K562 (cell line): ENCODE measurements around the gene MAZ. TPM values are rescaled to one million over a fixed set of nuclear protein-coding genes. Genes with fewer than 3 reads are reported as not detected.
A peak's percentile ranks its signal among the peaks of the same experiment; 100 is the strongest.

Source experiments
- ARID1B ChIP-seq: fragments of 450-650 bp; IDR thresholded peaks from 2 replicates; pipeline ENCODE4 v1.6.1; 2016; ENCODE audit warnings: antibody characterized with exemption, mild to moderate bottlenecking, inconsistent platforms
- ARNT ChIP-seq, 2 experiments: fragments of 450-650 bp; IDR thresholded peaks; 2 replicates each; pipeline ENCODE4 v1.6.1; 2016; ENCODE audit warnings: mild to moderate bottlenecking in 1 of 2
- CTBP1 ChIP-seq: fragments of 450-650 bp; IDR thresholded peaks from 2 replicates; pipeline ENCODE4 v1.6.1; 2016; ENCODE audit warnings: borderline replicate concordance
- HBP1 ChIP-seq: fragments of 450-650 bp; formaldehyde crosslinking; IDR thresholded peaks from 2 replicates; pipeline ENCODE4 v1.4.0; 2022; ENCODE audit warnings: missing genetic modification characterization
- NBN ChIP-seq: fragments of 450-650 bp; IDR thresholded peaks from 2 replicates; pipeline ENCODE4 v1.6.1; 2016; ENCODE audit warnings: low read depth, mild to moderate bottlenecking
- NCOR1 ChIP-seq: fragments of 450-650 bp; IDR thresholded peaks from 2 replicates; pipeline ENCODE4 v1.6.1; 2016; ENCODE audit warnings: mild to moderate bottlenecking, moderate library complexity
- POLR2G ChIP-seq: fragments of 200-400 bp; formaldehyde crosslinking; IDR thresholded peaks from 2 replicates; pipeline ENCODE4 v1.6.1; 2017; ENCODE audit warnings: low read depth, mild to moderate bottlenecking, antibody characterized with exemption, low read length, moderate library complexity
- RBM14 ChIP-seq: fragments of 200-400 bp; formaldehyde crosslinking; IDR thresholded peaks from 2 replicates; pipeline ENCODE4 v1.6.1; 2018; ENCODE audit warnings: low read depth, mild to moderate bottlenecking, low read length, moderate library complexity, borderline replicate concordance; ENCODE audit not compliant: insufficient read depth
- WHSC1 ChIP-seq: IDR thresholded peaks from one replicate; pipeline ENCODE4 v1.6.1; 2012; ENCODE audit warnings: low read length, control low read depth, inconsistent platforms
- ZBTB5 ChIP-seq: fragments of 450-650 bp; IDR thresholded peaks from 2 replicates; pipeline ENCODE4 v1.6.1; 2017; ENCODE audit warnings: antibody characterized with exemption
- polyA plus RNA-seq, 8 experiments: library from polyadenylated mRNA; depleted of rRNA in 4 of 8; stranded (reverse) in 5 of 8; unstranded in 3 of 8; fragments of >200 nt; fragmentation: Nextera tagmentation in 2 of 8; fragmentation: Illumina TruSeq in 1 of 8; extraction: Ambion mirVana in 2 of 8; extraction: Trizol in 1 of 8; gene quantifications; 2 replicates each; pipeline versions ENCODE4 v1.2.1 to v1.2.3, GENCODE V29; 2011 to 2014; ENCODE audit warnings: inconsistent platforms in 1 of 8, missing spikeins in 1 of 8
- total RNA-seq, 7 experiments: library from RNA; depleted of rRNA in 6 of 7; stranded (reverse); fragments of >200 nt in 6 of 7; fragmentation: Illumina TruSeq in 2 of 7; extraction: Trizol in 2 of 7; gene quantifications; 2 replicates each; pipeline versions ENCODE4 v1.2.1 to v1.2.3, GENCODE V29; 2011 to 2021; ENCODE audit warnings: low replicate concordance in 1 of 7
- TF ChIP-seq, protein P1 (sequence below): sonication (generic); formaldehyde crosslinking; IDR thresholded peaks from 2 replicates; pipeline ENCODE4 v1.8.1; 2023; ENCODE audit warnings: mild to moderate bottlenecking, missing genetic modification reagents
- TF ChIP-seq, protein P2 (sequence below), 2 experiments: fragments of 450-650 bp; IDR thresholded peaks; 2 replicates each; pipeline ENCODE4 v1.6.1; 2016
- TF ChIP-seq, protein P3 (sequence below): IDR thresholded peaks from 3 replicates; pipeline ENCODE4 v1.6.1; 2011; ENCODE audit warnings: borderline replicate concordance, mild to moderate bottlenecking, moderate library complexity; ENCODE audit not compliant: insufficient read length; ENCODE audit errors: extremely low read depth
- TF ChIP-seq, protein P4 (sequence below): sonication (generic); formaldehyde crosslinking; IDR thresholded peaks from 2 replicates; pipeline ENCODE4 v1.8.1; 2023; ENCODE audit warnings: mild to moderate bottlenecking, missing genetic modification reagents

Gene MAZ
- total and polyA plus RNA-seq, 9 of the 15 experiments (the other 6 are each of a cell fraction or from before 2014, with no cell fraction given): 45.4 to 532 (median 250) TPM

- TF ChIP-seq ZBTB5 (no peak), CTBP1 (peak; percentile 60; the same call in 1 of the 2 replicates), WHSC1 (no peak), HBP1 (CRISPR knock-in tag) (no peak), ARNT (IDR thresholded peaks at IDR 0.05) (no peak), NBN (0 out of 2 replicates have a peak, but pooled peaks have one; percentile 22), NCOR1 (no peak), ARID1B (0 out of 2 replicates have a peak, but pooled peaks have one; percentile 19), POLR2G (peak; percentile 35; the same call in 1 of the 2 replicates), RBM14 (no peak)
- TF ChIP-seq, protein P1, sequence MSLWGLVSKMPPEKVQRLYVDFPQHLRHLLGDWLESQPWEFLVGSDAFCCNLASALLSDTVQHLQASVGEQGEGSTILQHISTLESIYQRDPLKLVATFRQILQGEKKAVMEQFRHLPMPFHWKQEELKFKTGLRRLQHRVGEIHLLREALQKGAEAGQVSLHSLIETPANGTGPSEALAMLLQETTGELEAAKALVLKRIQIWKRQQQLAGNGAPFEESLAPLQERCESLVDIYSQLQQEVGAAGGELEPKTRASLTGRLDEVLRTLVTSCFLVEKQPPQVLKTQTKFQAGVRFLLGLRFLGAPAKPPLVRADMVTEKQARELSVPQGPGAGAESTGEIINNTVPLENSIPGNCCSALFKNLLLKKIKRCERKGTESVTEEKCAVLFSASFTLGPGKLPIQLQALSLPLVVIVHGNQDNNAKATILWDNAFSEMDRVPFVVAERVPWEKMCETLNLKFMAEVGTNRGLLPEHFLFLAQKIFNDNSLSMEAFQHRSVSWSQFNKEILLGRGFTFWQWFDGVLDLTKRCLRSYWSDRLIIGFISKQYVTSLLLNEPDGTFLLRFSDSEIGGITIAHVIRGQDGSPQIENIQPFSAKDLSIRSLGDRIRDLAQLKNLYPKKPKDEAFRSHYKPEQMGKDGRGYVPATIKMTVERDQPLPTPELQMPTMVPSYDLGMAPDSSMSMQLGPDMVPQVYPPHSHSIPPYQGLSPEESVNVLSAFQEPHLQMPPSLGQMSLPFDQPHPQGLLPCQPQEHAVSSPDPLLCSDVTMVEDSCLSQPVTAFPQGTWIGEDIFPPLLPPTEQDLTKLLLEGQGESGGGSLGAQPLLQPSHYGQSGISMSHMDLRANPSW (CRISPR knock-in tag): no peak
- TF ChIP-seq, protein P2, sequence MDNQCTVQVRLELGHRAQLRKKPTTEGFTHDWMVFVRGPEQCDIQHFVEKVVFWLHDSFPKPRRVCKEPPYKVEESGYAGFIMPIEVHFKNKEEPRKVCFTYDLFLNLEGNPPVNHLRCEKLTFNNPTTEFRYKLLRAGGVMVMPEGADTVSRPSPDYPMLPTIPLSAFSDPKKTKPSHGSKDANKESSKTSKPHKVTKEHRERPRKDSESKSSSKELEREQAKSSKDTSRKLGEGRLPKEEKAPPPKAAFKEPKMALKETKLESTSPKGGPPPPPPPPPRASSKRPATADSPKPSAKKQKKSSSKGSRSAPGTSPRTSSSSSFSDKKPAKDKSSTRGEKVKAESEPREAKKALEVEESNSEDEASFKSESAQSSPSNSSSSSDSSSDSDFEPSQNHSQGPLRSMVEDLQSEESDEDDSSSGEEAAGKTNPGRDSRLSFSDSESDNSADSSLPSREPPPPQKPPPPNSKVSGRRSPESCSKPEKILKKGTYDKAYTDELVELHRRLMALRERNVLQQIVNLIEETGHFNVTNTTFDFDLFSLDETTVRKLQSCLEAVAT (IDR thresholded peaks at IDR 0.05): 0 out of 4 replicates have a peak, but pooled peaks of 1 of the 2 experiments have one; percentile 49
- TF ChIP-seq, protein P3, sequence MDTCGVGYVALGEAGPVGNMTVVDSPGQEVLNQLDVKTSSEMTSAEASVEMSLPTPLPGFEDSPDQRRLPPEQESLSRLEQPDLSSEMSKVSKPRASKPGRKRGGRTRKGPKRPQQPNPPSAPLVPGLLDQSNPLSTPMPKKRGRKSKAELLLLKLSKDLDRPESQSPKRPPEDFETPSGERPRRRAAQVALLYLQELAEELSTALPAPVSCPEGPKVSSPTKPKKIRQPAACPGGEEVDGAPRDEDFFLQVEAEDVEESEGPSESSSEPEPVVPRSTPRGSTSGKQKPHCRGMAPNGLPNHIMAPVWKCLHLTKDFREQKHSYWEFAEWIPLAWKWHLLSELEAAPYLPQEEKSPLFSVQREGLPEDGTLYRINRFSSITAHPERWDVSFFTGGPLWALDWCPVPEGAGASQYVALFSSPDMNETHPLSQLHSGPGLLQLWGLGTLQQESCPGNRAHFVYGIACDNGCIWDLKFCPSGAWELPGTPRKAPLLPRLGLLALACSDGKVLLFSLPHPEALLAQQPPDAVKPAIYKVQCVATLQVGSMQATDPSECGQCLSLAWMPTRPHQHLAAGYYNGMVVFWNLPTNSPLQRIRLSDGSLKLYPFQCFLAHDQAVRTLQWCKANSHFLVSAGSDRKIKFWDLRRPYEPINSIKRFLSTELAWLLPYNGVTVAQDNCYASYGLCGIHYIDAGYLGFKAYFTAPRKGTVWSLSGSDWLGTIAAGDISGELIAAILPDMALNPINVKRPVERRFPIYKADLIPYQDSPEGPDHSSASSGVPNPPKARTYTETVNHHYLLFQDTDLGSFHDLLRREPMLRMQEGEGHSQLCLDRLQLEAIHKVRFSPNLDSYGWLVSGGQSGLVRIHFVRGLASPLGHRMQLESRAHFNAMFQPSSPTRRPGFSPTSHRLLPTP: no peak
- TF ChIP-seq, protein P4, sequence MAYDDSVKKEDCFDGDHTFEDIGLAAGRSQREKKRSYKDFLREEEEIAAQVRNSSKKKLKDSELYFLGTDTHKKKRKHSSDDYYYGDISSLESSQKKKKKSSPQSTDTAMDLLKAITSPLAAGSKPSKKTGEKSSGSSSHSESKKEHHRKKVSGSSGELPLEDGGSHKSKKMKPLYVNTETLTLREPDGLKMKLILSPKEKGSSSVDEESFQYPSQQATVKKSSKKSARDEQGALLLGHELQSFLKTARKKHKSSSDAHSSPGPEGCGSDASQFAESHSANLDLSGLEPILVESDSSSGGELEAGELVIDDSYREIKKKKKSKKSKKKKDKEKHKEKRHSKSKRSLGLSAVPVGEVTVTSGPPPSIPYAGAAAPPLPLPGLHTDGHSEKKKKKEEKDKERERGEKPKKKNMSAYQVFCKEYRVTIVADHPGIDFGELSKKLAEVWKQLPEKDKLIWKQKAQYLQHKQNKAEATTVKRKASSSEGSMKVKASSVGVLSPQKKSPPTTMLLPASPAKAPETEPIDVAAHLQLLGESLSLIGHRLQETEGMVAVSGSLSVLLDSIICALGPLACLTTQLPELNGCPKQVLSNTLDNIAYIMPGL (CRISPR knock-in tag): 0 out of 2 replicates have a peak, but pooled peaks have one; percentile 52
These were observed 21.3 kb upstream of the MAZ start (continued) for GRCh38 chr16:29784901-29785500.
